ENCODE data around the gene ANKRD55.
A peak's percentile ranks its signal among the peaks of the same experiment; 100 is the strongest.
"Not testable (repeated sequence)": the region's sequence is repeated elsewhere in the genome, so short reads cannot be mapped to it uniquely, and the experiment has no call there.

Gene ANKRD55

GRCh38 chr5:56097055-56097454 is 136.1 kb downstream of the ANKRD55 start:
- ATAC-seq (replicated peaks; ENCODE audit: extremely low read depth, poor library complexity, severe bottlenecking) (no peak), DNase-seq (ENCODE audit: low spot score in 2 of 2) (no peak)
- no peaks in the 10 kb centered on the region for H3K36me3 Mint-ChIP-seq (ENCODE audit: insufficient read depth)
- no peak overlapping the region for H3K4me3 Mint-ChIP-seq
- H3K9me3 Mint-ChIP-seq, result no peaks in the 10 kb centered on the region
- H3K4me1 Mint-ChIP-seq, result peaks cover 17% of the 10 kb centered on the region
- no peak overlapping the region for H3K27ac Mint-ChIP-seq (ENCODE audit: low read depth)
- H3K27me3 Mint-ChIP-seq, result no peaks in the 10 kb centered on the region

- Mint-ChIP-seq H3K36me3 (ENCODE audit: insufficient read depth) (no peaks in the 10 kb centered on the region), H3K4me1 (peaks cover 23% of the 10 kb centered on the region), H3K9me3 (no peaks in the 10 kb centered on the region), H3K27me3 (no peaks in the 10 kb centered on the region), H3K27ac (ENCODE audit: low read depth) (no peak overlapping the region), H3K4me3 (no peak overlapping the region)
- no peak for ATAC-seq (replicated peaks; ENCODE audit: extremely low read depth, poor library complexity, severe bottlenecking)
- no peak for DNase-seq (ENCODE audit: low spot score in 2 of 2)
These were observed 137.5 kb downstream of the ANKRD55 start for GRCh38 chr5:56095579-56096102.

- Mint-ChIP-seq H3K27me3 (no peaks in the 10 kb centered on the region), H3K4me1 (peaks cover 23% of the 10 kb centered on the region), H3K36me3 (ENCODE audit: insufficient read depth) (no peaks in the 10 kb centered on the region), H3K4me3 (no peak overlapping the region), H3K27ac (ENCODE audit: low read depth) (no peak overlapping the region), H3K9me3 (no peaks in the 10 kb centered on the region)
- ATAC-seq (replicated peaks; ENCODE audit: extremely low read depth, poor library complexity, severe bottlenecking) (no peak), DNase-seq (ENCODE audit: low spot score in 2 of 2) (no peak)
These were observed 138.4 kb downstream of the ANKRD55 start for GRCh38 chr5:56094579-56095361.

- peaks cover 23% of the 10 kb centered on the region for H3K4me1 Mint-ChIP-seq
- ATAC-seq (replicated peaks; ENCODE audit: extremely low read depth, poor library complexity, severe bottlenecking) (no peak), DNase-seq (ENCODE audit: low spot score in 2 of 2) (no peak)
- H3K36me3 Mint-ChIP-seq (ENCODE audit: insufficient read depth), result no peaks in the 10 kb centered on the region
- H3K27ac Mint-ChIP-seq (ENCODE audit: low read depth), result no peak overlapping the region
- H3K27me3 Mint-ChIP-seq, result no peaks in the 10 kb centered on the region
- H3K4me3 Mint-ChIP-seq, result no peak overlapping the region
- H3K9me3 Mint-ChIP-seq, result no peaks in the 10 kb centered on the region
These were observed 139.2 kb downstream of the ANKRD55 start for GRCh38 chr5:56093970-56094369.

GRCh38 chr5:56092115-56092514 is 141.0 kb downstream of the ANKRD55 start:
- H3K4me3 Mint-ChIP-seq, result no peak overlapping the region
- DNase-seq (ENCODE audit: low spot score in 2 of 2), result no peak
- peak overlapping the region; percentile 80 for H3K27ac Mint-ChIP-seq (ENCODE audit: low read depth)
- no peaks in the 10 kb centered on the region for H3K9me3 Mint-ChIP-seq
- no peaks in the 10 kb centered on the region for H3K27me3 Mint-ChIP-seq
- H3K4me1 Mint-ChIP-seq, result peaks cover 23% of the 10 kb centered on the region
- no peak for ATAC-seq (replicated peaks; ENCODE audit: extremely low read depth, poor library complexity, severe bottlenecking)
- no peaks in the 10 kb centered on the region for H3K36me3 Mint-ChIP-seq (ENCODE audit: insufficient read depth)

- ATAC-seq (replicated peaks; ENCODE audit: extremely low read depth, poor library complexity, severe bottlenecking), result no peak
- H3K36me3 Mint-ChIP-seq (ENCODE audit: insufficient read depth), result no peaks in the 10 kb centered on the region
- peaks cover 23% of the 10 kb centered on the region for H3K4me1 Mint-ChIP-seq
- no peak for DNase-seq (ENCODE audit: low spot score in 2 of 2)
- no peaks in the 10 kb centered on the region for H3K27me3 Mint-ChIP-seq
- H3K9me3 Mint-ChIP-seq, result no peaks in the 10 kb centered on the region
- H3K27ac Mint-ChIP-seq (ENCODE audit: low read depth), result peak overlapping the region; percentile 80
- no peak overlapping the region for H3K4me3 Mint-ChIP-seq
These were observed 141.5 kb downstream of the ANKRD55 start for GRCh38 chr5:56091664-56092063.

- H3K36me3 Mint-ChIP-seq (ENCODE audit: insufficient read depth), result no peaks in the 10 kb centered on the region
- no peak overlapping the region for H3K27ac Mint-ChIP-seq (ENCODE audit: low read depth)
- H3K27me3 Mint-ChIP-seq, result no peaks in the 10 kb centered on the region
- ATAC-seq (replicated peaks; ENCODE audit: extremely low read depth, poor library complexity, severe bottlenecking), result no peak
- no peak for DNase-seq (ENCODE audit: low spot score in 2 of 2)
- no peak overlapping the region for H3K4me3 Mint-ChIP-seq
- no peaks in the 10 kb centered on the region for H3K9me3 Mint-ChIP-seq
- H3K4me1 Mint-ChIP-seq, result peaks cover 23% of the 10 kb centered on the region
These were observed 142.2 kb downstream of the ANKRD55 start for GRCh38 chr5:56090793-56091460.

GRCh38 chr5:56088967-56089829 is 143.9 kb downstream of the ANKRD55 start:
- Mint-ChIP-seq H3K27me3 (no peaks in the 10 kb centered on the region), H3K36me3 (ENCODE audit: insufficient read depth) (no peaks in the 10 kb centered on the region), H3K27ac (ENCODE audit: low read depth) (no peak overlapping the region), H3K9me3 (no peaks in the 10 kb centered on the region), H3K4me1 (peaks cover 7% of the 10 kb centered on the region), H3K4me3 (no peak overlapping the region)
- ATAC-seq (replicated peaks; ENCODE audit: extremely low read depth, poor library complexity, severe bottlenecking) (no peak), DNase-seq (ENCODE audit: low spot score in 2 of 2) (no peak)

- Mint-ChIP-seq H3K27me3 (no peaks in the 10 kb centered on the region), H3K27ac (ENCODE audit: low read depth) (no peak overlapping the region), H3K4me3 (no peak overlapping the region), H3K4me1 (peaks cover 6% of the 10 kb centered on the region), H3K9me3 (no peaks in the 10 kb centered on the region), H3K36me3 (ENCODE audit: insufficient read depth) (no peaks in the 10 kb centered on the region)
- DNase-seq (ENCODE audit: low spot score in 2 of 2), result no peak
- no peak for ATAC-seq (replicated peaks; ENCODE audit: extremely low read depth, poor library complexity, severe bottlenecking)
These were observed 144.6 kb downstream of the ANKRD55 start for GRCh38 chr5:56088431-56088949.

GRCh38 chr5:56085193-56085592 is 147.9 kb downstream of the ANKRD55 start:
- H3K9me3 Mint-ChIP-seq, result no peaks in the 10 kb centered on the region
- peaks cover 16% of the 10 kb centered on the region for H3K4me1 Mint-ChIP-seq
- H3K27ac Mint-ChIP-seq (ENCODE audit: low read depth), result no peak overlapping the region
- H3K27me3 Mint-ChIP-seq, result no peaks in the 10 kb centered on the region
- H3K4me3 Mint-ChIP-seq, result no peak overlapping the region
- no peak for ATAC-seq (replicated peaks; ENCODE audit: extremely low read depth, poor library complexity, severe bottlenecking)
- DNase-seq (ENCODE audit: low spot score in 2 of 2), result no peak
- peaks cover 3% of the 10 kb centered on the region for H3K36me3 Mint-ChIP-seq (ENCODE audit: insufficient read depth)

- ATAC-seq (replicated peaks; ENCODE audit: extremely low read depth, poor library complexity, severe bottlenecking) (no peak), DNase-seq (ENCODE audit: low spot score in 2 of 2) (no peak)
- no peaks in the 10 kb centered on the region for H3K9me3 Mint-ChIP-seq
- peaks cover 3% of the 10 kb centered on the region for H3K36me3 Mint-ChIP-seq (ENCODE audit: insufficient read depth)
- H3K27me3 Mint-ChIP-seq, result peaks cover 3% of the 10 kb centered on the region
- no peak overlapping the region for H3K4me3 Mint-ChIP-seq
- H3K27ac Mint-ChIP-seq (ENCODE audit: low read depth), result no peak overlapping the region
- peaks cover 16% of the 10 kb centered on the region for H3K4me1 Mint-ChIP-seq
These were observed 149.8 kb downstream of the ANKRD55 start for GRCh38 chr5:56083286-56083854.

- not testable (repeated sequence) for H3K36me3 Mint-ChIP-seq (ENCODE audit: insufficient read depth); H3K4me3 Mint-ChIP-seq; H3K27ac Mint-ChIP-seq (ENCODE audit: low read depth); ATAC-seq (replicated peaks; ENCODE audit: extremely low read depth, poor library complexity, severe bottlenecking); H3K27me3 Mint-ChIP-seq; DNase-seq (ENCODE audit: low spot score in 2 of 2); H3K9me3 Mint-ChIP-seq
- H3K4me1 Mint-ChIP-seq, result peaks cover 16% of the 10 kb centered on the region
These were observed 152.0 kb downstream of the ANKRD55 start for GRCh38 chr5:56081053-56081642.
